HG02884 (cell line): ENCODE measurements around the gene LPP.

Source experiments
- ATAC-seq: cut with Tn5 transposase; IDR thresholded peaks from one replicate; pipeline ENCODE4 v1.9.1; 2021; ENCODE audit warnings: mild to moderate bottlenecking, moderate library complexity; ENCODE audit not compliant: unreplicated experiment

The LPP gene

GRCh38 chr3:188244395-188244861 is 90.5 kb downstream of the LPP start:
- no peak for ATAC-seq

GRCh38 chr3:188246905-188247304 is 92.9 kb downstream of the LPP start:
- no peak for ATAC-seq

- ATAC-seq, result no peak
Measured at GRCh38 chr3:188248036-188248561, 94.1 kb downstream of the LPP start.

GRCh38 chr3:188253123-188253793 is 99.3 kb downstream of the LPP start:
- no peak for ATAC-seq

- ATAC-seq, result no peak
Measured at GRCh38 chr3:188253800-188254452, 100.0 kb downstream of the LPP start.

GRCh38 chr3:188254520-188255070 is 100.6 kb downstream of the LPP start:
- ATAC-seq, result no peak

- ATAC-seq, result no peak
Measured at GRCh38 chr3:188255190-188255589, 101.2 kb downstream of the LPP start.

GRCh38 chr3:188256758-188257157 is 102.8 kb downstream of the LPP start:
- ATAC-seq, result no peak

GRCh38 chr3:188257384-188258026 is 103.5 kb downstream of the LPP start:
- no peak for ATAC-seq

GRCh38 chr3:188259191-188259590 is 105.2 kb downstream of the LPP start:
- ATAC-seq, result no peak

GRCh38 chr3:188259596-188259995 is 105.6 kb downstream of the LPP start:
- ATAC-seq, result no peak

GRCh38 chr3:188261011-188261410 is 107.1 kb downstream of the LPP start:
- ATAC-seq, result no peak

GRCh38 chr3:188262488-188262887 is 108.5 kb downstream of the LPP start:
- no peak for ATAC-seq

- ATAC-seq, result no peak
Measured at GRCh38 chr3:188262913-188263683, 109.1 kb downstream of the LPP start.

GRCh38 chr3:188264226-188265207 is 110.6 kb downstream of the LPP start:
- no peak for ATAC-seq

GRCh38 chr3:188266562-188267274 is 112.8 kb downstream of the LPP start:
- ATAC-seq, result no peak

- no peak for ATAC-seq
Measured at GRCh38 chr3:188267790-188268335, 113.9 kb downstream of the LPP start.

GRCh38 chr3:188268336-188268735 is 114.4 kb downstream of the LPP start:
- ATAC-seq, result no peak

- no peak for ATAC-seq
Measured at GRCh38 chr3:188269040-188269439, 115.1 kb downstream of the LPP start.
